Measurements from ENCODE around the gene RNF220. TPM values are rescaled to one million over a fixed set of nuclear protein-coding genes. Genes with fewer than 3 reads are reported as not detected.

The RNF220 gene
- total RNA-seq, 1 donor from 2014 or later = 52.5 TPM

GRCh38 chr1:44632598-44632997, 227.5 kb downstream of the RNF220 start:
- Histone ChIP-seq H3K4me3 (peak overlapping the region; percentile 73 to 98), H3K27me3 (no peaks in the 10 kb centered on the region), H3K4me1 (peaks cover 30% of the 10 kb centered on the region), H3K27ac (peak overlapping the region; percentile 89), H3K36me3 (peaks cover 0 to 27% of the 10 kb centered on the region in 2 donors), H3K9me3 (no peaks in the 10 kb centered on the region)
- DNase-seq (ENCODE audit: extremely low spot score in 2 of 2) = no peak
- intact Hi-C loops (cut with DNase I) = no loop called here
- no peak for TF ChIP-seq POLR2AphosphoS5 (IDR thresholded peaks at IDR 0.05; ENCODE audit: insufficient read depth in 1 of 2, low read depth in 1 of 2)
- no peak for TF ChIP-seq CTCF (IDR thresholded peaks at IDR 0.05)
- TF ChIP-seq POLR2A (IDR thresholded peaks at IDR 0.05) = no peak

DNA sequence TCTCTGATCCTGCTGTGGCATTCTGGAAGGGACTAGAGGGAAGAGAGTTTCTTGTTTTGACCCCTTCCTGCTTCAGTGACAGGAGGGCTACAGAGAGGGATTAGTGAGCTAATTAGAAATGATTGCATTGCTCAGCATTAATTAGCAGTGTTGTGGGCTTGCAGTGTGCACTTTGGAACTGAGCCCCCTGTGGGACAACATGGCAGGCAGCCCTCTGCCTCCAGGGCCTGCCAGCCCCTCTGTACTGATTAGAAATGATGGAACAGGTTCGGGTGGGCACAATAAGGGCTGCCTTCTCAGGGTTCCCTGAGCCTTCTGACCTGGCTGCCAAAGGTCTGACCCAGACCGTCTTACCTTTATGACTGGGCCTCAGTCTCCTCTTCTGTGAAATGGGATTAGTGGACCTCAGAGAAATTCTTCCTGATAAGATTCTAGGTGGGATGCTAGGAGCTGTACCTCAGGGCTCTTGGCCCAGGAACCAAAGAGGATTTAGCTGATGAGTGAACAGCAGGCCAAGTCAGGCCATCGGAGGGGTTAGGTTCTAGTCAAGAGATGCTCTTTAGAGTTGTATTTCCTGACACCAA, 229.6 kb downstream of the RNF220 start:
- no peak overlapping the region for H3K4me3 ChIP-seq
- no peaks in the 10 kb centered on the region for H3K27me3 ChIP-seq
- peaks cover 30% of the 10 kb centered on the region for H3K4me1 ChIP-seq
- intact Hi-C loops (cut with DNase I) = no loop called here
- no peak for DNase-seq (ENCODE audit: extremely low spot score in 2 of 2)
- H3K27ac ChIP-seq = no peak overlapping the region
- no peak for TF ChIP-seq CTCF (IDR thresholded peaks at IDR 0.05)
- TF ChIP-seq POLR2A (IDR thresholded peaks at IDR 0.05) = no peak
- TF ChIP-seq POLR2AphosphoS5 (IDR thresholded peaks at IDR 0.05; ENCODE audit: insufficient read depth in 1 of 2, low read depth in 1 of 2) = no peak
- no peaks in the 10 kb centered on the region for H3K9me3 ChIP-seq
- H3K36me3 ChIP-seq = peaks cover 0 to 46% of the 10 kb centered on the region in 2 donors

GRCh38 chr1:44635439-44635838, 230.4 kb downstream of the RNF220 start:
- Histone ChIP-seq H3K4me1 (peaks cover 30% of the 10 kb centered on the region), H3K4me3 (no peak overlapping the region), H3K36me3 (peaks cover 0 to 54% of the 10 kb centered on the region in 2 donors), H3K9me3 (no peaks in the 10 kb centered on the region), H3K27ac (no peak overlapping the region), H3K27me3 (no peaks in the 10 kb centered on the region)
- no peak for TF ChIP-seq POLR2AphosphoS5 (IDR thresholded peaks at IDR 0.05; ENCODE audit: insufficient read depth in 1 of 2, low read depth in 1 of 2)
- TF ChIP-seq CTCF (IDR thresholded peaks at IDR 0.05) = no peak
- TF ChIP-seq POLR2A (IDR thresholded peaks at IDR 0.05) = no peak
- no peak for DNase-seq (ENCODE audit: extremely low spot score in 2 of 2)
- intact Hi-C loops (cut with DNase I) = no loop called here

- no peak for DNase-seq (ENCODE audit: extremely low spot score in 2 of 2)
- intact Hi-C loops (cut with DNase I) = no loop called here
Measured at GRCh38 chr1:44636083-44636687, 231.1 kb downstream of the RNF220 start.

More at GRCh38 chr1:44636083-44636687, 231.1 kb downstream of the RNF220 start:
- H3K4me3 ChIP-seq = no peak overlapping the region
- H3K27ac ChIP-seq = no peak overlapping the region
- no peaks in the 10 kb centered on the region for H3K9me3 ChIP-seq
- TF ChIP-seq CTCF (IDR thresholded peaks at IDR 0.05) (no peak), POLR2A (IDR thresholded peaks at IDR 0.05) (no peak), POLR2AphosphoS5 (IDR thresholded peaks at IDR 0.05; ENCODE audit: insufficient read depth in 1 of 2, low read depth in 1 of 2) (no peak)
- peaks cover 0 to 60% of the 10 kb centered on the region in 2 donors for H3K36me3 ChIP-seq
- no peaks in the 10 kb centered on the region for H3K27me3 ChIP-seq
- peaks cover 26% of the 10 kb centered on the region for H3K4me1 ChIP-seq
